Measurements from ENCODE around the gene ACYP2.

Gene ACYP2

DNA sequence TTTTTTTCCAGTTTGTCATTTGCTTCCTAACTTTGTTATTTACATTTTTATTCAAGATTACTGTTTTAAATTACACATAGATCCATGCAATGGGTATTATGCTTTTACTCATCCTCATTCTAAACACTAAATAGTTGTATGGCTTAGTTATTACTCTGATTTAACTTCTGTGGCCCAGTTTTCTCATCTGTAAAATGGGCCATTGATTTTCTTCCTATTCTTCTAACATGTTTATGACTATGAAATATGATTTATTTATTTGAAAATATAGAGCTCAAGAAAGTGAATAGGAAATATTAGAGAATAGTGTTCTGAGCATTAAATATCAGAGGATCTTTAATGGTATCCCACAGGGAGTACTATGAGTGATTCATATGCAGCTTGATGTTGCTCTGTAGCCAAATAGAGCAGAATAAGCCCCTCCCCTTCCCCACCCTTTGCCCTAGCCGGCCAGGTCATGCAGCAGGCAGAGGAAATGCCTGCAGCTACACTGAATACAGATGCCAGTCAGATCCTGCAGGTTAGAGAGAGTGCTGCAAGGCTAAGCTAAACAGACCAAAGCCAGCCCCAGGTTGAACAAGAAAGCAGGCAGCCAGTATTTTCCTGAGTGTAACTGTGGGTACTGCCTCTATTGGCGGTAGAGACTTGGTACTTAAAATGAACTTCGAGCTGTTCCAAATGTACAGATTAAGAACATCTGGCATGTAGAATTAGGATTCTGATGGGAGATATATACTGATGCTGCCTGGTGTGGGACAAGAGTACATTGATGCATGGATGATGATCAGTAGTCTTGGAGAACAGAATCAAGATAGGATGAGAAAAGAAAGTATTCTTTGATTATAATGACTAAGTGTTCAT, 11.7 kb upstream of the ACYP2 start:
- TF ChIP-seq TAF1 (IDR thresholded peaks at IDR 0.05; ENCODE audit: borderline replicate concordance, insufficient read depth, low read length) (no peak), POLR2AphosphoS5 (IDR thresholded peaks at IDR 0.05; ENCODE audit: low read depth, low read length) (no peak), FOXP2 (optimal IDR thresholded peaks at IDR 0.05; ENCODE audit: borderline replicate concordance, extremely low read depth, extremely low read length, insufficient read depth) (no peak), SIN3A (IDR thresholded peaks at IDR 0.05; ENCODE audit: borderline replicate concordance, insufficient read depth, low read length) (no peak)
- TF ChIP-seq, protein P1, sequence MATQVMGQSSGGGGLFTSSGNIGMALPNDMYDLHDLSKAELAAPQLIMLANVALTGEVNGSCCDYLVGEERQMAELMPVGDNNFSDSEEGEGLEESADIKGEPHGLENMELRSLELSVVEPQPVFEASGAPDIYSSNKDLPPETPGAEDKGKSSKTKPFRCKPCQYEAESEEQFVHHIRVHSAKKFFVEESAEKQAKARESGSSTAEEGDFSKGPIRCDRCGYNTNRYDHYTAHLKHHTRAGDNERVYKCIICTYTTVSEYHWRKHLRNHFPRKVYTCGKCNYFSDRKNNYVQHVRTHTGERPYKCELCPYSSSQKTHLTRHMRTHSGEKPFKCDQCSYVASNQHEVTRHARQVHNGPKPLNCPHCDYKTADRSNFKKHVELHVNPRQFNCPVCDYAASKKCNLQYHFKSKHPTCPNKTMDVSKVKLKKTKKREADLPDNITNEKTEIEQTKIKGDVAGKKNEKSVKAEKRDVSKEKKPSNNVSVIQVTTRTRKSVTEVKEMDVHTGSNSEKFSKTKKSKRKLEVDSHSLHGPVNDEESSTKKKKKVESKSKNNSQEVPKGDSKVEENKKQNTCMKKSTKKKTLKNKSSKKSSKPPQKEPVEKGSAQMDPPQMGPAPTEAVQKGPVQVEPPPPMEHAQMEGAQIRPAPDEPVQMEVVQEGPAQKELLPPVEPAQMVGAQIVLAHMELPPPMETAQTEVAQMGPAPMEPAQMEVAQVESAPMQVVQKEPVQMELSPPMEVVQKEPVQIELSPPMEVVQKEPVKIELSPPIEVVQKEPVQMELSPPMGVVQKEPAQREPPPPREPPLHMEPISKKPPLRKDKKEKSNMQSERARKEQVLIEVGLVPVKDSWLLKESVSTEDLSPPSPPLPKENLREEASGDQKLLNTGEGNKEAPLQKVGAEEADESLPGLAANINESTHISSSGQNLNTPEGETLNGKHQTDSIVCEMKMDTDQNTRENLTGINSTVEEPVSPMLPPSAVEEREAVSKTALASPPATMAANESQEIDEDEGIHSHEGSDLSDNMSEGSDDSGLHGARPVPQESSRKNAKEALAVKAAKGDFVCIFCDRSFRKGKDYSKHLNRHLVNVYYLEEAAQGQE (IDR thresholded peaks at IDR 0.05; ENCODE audit: insufficient read depth in 1 of 2, low read depth in 2 of 2, low read length in 2 of 2), result no peak

DNA sequence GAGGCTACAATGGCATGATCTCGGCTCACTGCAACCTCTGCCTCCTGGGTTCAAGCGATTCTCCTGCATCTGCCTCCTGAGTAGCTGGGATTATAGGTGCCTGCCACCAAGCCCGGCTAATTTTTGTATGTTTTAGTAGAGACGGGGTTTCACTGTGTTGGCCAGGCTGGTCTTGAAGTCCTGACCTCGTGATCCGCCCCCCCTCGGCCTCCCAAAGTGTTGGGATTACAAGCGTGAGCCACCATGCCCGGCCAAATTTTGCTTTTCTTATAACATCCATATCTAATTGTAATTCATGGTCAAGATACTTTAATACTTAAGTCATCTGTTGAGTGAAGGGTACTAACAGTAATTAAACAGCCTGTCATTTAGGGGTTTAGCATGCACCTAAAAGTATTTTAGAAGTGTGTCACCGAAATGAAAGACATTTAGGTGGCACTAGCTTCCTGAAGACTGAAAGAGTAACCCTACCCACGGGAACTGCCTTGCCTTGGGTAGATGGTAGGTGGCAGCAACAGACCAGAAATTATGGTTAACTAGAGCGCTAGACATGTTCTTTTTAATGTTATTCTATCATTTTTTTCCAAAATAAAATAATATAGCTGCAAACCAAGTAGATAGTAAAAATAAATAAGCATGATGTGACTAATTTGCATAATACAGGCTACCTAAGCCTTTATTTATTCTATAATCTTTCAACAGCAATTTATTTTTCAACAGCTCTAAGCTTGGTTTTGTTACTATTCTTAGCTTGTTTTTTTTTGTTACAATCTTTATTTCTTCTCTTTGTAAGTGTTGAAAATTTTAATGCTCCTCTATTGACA, 8.6 kb upstream of the ACYP2 start:
- TF ChIP-seq SIN3A (IDR thresholded peaks at IDR 0.05; ENCODE audit: borderline replicate concordance, insufficient read depth, low read length) (no peak), TAF1 (IDR thresholded peaks at IDR 0.05; ENCODE audit: borderline replicate concordance, insufficient read depth, low read length) (no peak), FOXP2 (optimal IDR thresholded peaks at IDR 0.05; ENCODE audit: borderline replicate concordance, extremely low read depth, extremely low read length, insufficient read depth) (no peak), POLR2AphosphoS5 (IDR thresholded peaks at IDR 0.05; ENCODE audit: low read depth, low read length) (no peak)
- TF ChIP-seq, protein P1 (IDR thresholded peaks at IDR 0.05; ENCODE audit: insufficient read depth in 1 of 2, low read depth in 2 of 2, low read length in 2 of 2), result no peak

- TF ChIP-seq, protein P1 (IDR thresholded peaks at IDR 0.05; ENCODE audit: insufficient read depth in 1 of 2, low read depth in 2 of 2, low read length in 2 of 2), result no peak
- TF ChIP-seq SIN3A (IDR thresholded peaks at IDR 0.05; ENCODE audit: borderline replicate concordance, insufficient read depth, low read length) (no peak), TAF1 (IDR thresholded peaks at IDR 0.05; ENCODE audit: borderline replicate concordance, insufficient read depth, low read length) (no peak), FOXP2 (optimal IDR thresholded peaks at IDR 0.05; ENCODE audit: borderline replicate concordance, extremely low read depth, extremely low read length, insufficient read depth) (no peak), POLR2AphosphoS5 (IDR thresholded peaks at IDR 0.05; ENCODE audit: low read depth, low read length) (no peak)
These were observed 8.0 kb upstream of the ACYP2 start for GRCh38 chr2:54107455-54107764.

DNA sequence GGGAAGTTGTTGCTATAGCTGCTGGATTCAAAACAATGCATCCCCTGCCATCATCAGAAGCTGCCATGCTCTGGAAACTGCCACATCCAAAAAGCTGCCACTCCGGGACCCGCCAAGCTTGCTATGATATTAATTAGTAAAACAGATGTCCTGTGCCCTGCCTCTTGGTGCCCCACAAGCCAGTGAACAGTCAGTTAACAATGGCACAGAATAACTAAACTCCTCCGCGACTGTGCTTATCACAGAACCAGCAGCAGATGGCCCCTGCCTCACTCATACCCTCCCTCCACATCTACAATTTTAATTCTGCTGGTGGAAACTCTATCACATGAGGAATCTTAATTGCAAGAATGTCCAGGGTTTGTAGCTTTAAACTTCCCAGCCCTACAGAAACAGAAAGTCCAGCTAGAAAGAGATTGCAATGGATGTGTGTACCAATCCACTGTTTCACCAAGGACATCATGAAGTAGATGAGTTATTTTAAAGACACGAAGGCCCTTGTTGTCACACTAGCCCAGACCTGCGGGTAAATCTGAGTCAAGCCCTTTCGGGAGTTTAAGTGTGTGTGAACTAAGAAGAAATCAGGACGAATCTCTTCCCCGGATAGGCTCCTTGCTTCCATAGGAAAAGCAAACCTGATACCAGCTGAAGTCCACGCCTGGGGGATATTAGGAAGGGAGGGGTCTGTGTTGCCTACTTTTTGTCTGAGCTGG, 7.4 kb upstream of the ACYP2 start:
- TF ChIP-seq, protein P1 (IDR thresholded peaks at IDR 0.05; ENCODE audit: insufficient read depth in 1 of 2, low read depth in 2 of 2, low read length in 2 of 2), result no peak
- TF ChIP-seq TAF1 (IDR thresholded peaks at IDR 0.05; ENCODE audit: borderline replicate concordance, insufficient read depth, low read length) (no peak), POLR2AphosphoS5 (IDR thresholded peaks at IDR 0.05; ENCODE audit: low read depth, low read length) (no peak), SIN3A (IDR thresholded peaks at IDR 0.05; ENCODE audit: borderline replicate concordance, insufficient read depth, low read length) (no peak), FOXP2 (optimal IDR thresholded peaks at IDR 0.05; ENCODE audit: borderline replicate concordance, extremely low read depth, extremely low read length, insufficient read depth) (no peak)

Data from PFSK-1 (cell line).